OCI-M2 (cell line): Measurements from ENCODE around the gene TLE2.
"Not testable (repeated sequence)": the region's sequence is repeated elsewhere in the genome, so short reads cannot be mapped to it uniquely, and the experiment has no call there.

Experiments
- DNase-seq: peaks from one replicate; lab custom pipeline; 2025; ENCODE audit not compliant: unreplicated experiment; lab: John Stamatoyannopoulos, UW

The TLE2 gene

DNA sequence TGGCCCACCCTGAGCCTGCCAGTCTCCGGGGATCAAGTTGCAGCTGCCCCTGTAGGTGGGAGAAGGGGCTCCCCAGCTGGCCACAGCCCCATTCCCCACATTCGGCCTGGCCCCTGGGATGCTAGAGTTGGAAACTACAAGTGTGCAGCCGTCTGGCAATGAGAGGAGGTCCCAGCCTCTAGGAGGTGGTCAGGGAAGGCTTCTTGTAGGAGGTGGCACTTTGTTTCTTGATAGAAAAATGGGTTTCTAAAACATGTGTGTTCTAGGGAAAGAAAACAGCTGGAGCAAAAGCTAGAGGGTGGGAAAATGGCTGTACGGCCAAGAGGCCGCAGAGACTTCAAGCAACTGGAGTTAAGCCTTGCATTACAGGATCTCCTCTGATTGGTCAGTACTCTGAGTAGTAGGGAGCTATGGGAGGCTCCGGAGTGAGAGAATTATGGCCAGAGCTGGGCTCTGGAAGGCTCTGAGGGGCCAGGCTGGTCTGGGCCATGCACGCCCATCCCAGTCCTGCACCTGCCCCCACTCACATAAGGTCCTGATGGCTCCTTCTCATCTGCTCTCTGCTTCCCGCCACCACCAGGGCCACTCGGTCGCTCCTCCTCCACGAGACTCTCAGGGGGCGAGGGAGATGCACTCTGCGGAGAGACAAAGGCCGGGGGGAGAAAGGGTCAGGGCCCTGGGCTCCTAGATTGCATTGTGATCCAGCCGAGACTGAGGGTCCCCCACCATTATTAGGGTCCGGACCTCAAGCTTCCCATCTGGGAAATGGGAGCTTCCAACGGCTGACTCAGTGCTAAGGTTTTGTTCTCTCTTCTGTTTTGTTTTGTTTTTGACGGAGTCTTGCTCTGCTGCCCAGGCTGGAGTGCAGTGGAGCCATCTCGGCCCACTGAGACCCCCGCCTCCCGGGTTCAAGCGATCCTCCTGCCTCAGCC, 13.7 kb downstream of the TLE2 start:
- no peak for DNase-seq

DNA sequence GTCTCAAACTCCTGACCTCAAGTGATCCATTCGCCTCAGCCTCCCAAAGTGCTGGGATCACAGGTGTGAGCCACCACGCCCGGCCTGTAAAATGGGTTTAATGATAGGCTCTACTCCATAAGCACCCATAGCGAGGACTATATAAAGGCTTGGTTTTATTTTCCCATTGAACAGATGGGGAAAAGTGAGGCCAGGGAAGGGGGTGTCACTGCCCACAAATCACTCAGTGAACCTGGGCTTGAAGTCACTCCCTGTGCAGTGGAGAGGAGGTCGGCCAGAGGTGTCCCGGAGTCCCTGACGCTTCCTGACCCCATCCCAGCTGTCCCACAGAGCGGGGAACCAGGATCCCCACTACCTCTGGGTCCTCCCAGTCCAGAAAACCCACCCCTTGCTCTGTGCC, 14.9 kb downstream of the TLE2 start:
- no peak for DNase-seq

DNA sequence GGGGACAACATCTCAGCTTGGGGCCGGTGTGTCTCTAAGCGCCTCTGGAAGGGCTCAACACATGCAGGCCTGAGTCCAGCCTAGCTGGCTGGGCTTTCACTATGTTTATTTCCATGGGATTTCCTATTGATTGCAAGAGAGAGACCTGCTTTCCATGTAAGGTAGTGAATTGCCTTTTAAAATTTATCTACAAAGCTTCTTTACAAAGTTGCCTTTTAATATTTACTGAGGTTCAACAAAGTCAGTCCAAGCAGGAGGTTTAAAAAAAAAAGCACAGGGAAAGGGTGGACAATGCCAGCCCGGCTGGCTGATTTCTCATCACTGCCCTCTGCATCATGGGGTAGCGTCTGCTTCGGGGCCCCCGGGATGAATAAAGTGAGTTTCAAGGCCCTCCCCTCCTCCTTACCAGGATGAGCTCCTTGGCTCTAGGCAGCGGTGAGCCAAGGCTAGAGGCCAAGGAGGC, 15.8 kb downstream of the TLE2 start:
- no peak for DNase-seq

DNA sequence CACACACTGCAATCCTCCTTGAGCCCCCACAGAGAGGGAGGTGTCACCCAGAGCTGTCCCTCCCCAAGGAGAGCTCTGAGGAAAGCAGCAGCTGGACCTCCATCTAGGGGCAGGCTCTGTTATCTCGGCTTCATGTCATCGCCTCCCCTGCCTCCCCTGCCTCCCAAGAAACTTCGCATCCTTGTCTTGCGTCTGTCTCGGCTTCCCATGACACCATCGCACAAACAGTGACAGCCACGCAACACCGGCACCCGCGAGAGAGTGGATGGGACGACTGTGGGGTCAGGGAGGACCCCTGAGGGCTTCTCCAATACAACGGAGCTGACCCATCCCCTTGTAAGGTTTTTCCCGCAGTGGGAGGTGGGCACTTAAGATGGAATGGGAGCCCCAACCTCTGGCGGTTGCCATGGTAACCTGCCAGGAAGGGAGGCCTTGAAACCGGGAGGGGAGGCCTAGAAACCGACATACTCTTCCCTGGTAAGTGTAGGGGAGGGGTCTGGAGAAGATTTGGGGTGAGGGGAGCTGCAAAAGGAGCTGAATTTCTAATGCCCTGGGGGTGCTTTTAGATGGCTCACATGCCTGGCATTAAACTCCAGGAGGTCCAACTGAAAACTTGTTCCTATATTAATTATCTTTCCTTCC, 16.3 kb downstream of the TLE2 start:
- no peak for DNase-seq

DNA sequence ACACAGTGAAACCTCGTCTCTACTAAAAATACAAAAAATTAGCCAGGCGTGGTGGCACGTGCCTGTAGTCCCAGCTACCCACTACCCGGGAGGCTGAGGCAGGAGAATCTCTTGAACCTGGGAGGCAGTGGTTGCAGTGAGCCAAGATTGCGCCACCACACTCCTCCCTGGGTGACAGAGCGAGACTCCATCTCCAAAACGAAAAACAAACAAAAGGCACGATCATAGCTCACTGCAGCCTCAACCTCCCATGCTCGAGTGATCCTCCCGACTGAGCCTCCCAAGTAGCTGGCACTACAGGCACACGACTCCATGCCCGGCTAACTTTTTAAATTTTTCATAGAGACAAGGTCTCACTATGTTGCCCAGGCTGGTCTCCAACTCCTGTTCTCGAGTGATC, 17.0 kb downstream of the TLE2 start:
- DNase-seq: not testable (repeated sequence)

DNA sequence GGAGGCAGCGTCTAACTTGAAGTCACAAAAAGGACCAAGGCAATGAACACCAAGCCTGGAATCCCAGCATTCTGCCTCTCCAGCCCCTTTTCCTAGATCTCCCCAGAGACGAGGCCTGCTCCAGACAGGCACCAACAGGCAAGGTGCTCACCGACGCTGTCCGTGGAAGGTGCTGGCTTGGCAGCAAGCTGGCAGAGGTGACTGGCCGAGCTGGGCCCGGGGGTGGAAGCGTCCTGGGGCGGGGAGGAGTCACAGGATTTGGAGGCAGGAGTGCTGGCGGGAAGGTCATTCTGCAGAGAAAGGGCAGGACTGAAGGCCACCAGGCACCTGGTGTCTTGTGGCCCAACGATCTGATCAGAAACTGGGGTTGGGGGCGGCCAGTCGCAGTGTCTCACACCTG, 18.2 kb downstream of the TLE2 start:
- DNase-seq: no peak

DNA sequence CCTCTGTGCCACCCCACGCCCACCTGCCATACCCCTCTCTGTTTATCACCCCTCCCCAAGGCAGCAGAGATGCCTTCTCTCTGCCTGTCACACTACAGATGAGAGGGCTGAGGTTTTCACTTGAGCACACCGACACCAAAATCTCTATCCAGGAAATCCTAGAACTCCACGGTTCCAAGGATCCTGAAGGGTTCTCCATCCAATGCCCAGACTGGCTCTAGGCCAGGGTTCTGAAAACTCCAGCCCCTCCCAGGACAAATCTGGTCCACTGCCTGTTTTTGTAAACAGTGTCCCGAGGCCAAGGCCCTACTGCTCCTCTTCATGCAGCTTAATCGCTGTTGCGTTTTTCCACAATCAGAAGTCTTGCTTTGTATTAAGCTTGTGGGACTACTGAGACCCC, 20.1 kb downstream of the TLE2 start:
- DNase-seq: no peak

DNA sequence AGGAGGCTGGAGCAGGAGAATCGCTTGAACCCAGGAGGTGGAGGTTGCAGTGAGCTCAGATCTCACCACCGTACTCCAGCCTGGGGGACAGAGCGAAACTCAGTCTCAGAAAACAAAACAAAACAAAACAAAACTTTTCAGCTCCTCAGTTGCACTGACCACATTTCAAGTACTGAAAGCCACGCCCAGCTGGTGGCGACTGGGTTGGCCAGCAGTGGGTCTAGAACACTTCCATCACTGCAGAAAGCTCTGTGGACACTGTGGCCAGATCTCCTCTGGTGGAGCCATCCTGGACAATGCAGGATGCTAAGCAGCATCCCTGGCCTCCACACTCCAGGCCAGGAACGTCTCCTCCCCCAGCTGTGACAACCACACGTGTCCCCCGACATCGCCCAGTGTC, 21.1 kb downstream of the TLE2 start:
- no peak for DNase-seq

DNA sequence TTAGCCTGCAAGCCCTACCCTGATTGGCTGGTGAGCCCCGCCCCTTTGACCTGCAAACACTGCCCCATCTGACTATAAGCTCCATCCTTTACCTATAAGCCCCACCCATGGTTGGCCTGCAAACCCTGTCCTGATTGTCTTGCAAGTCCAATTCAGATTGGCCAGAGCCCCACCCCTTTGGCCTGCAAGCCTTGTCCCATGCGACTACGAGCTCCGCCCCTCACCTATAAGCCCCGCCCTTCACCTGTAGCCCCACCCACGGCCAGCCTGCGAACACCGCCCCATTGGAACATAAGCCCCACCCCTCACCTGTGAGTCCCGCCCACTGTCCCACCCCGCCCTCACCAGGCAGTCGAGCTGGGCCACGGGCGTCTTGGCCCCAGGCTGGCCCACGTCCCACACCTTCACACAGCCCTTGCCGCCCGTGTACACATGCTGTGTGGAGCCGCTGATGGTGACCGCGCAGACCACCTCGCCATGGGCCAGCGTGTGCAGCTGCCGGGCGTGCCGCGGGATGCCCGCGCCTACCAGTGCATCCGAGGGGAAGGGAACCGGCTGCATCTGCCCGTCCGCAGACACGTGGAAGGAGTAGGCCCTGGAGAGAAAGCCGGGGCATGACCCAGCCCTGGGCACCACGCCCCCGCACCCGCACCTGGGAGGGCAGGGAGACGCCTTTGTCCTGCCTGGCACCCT, 22.9 kb downstream of the TLE2 start:
- no peak for DNase-seq

DNA sequence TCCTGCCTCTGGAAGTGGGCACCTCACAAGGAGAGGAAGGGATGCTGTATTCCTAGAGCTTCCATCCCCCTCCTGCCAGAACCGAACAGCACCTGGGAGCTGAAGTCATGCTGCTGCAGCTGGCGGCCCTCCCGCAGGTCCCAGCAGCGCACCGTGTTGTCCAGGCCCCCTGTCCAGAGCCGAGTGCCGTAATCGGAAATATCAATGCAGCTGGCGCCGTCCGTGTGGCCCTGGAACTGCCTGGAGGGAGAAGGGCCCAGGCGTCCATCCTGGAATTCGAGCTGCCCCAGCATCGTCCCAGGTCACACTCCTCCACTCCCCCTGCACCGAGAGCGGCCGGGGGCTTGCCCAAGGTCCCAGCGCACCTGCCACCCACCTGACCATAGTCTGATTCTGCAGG, 23.7 kb downstream of the TLE2 start:
- no peak for DNase-seq

DNA sequence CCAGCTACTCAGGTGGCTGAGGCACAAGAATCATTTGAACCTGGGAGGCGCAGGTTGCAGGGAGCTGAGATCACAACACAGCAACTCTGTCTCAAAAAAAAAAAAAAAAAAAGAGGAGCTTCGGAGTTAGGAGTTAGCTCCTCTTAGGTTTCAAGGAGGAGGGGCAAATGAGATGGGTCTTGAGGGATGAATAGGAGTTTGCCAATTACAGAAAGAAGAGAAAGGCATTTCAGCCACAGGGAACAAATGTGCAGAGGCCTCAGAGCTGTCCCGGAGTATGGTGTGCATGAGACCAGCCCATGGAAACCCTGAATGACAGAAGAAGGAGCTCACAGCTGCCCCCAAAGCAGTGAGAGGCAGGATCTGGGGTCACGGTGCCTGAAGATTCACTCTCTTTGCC, 24.6 kb downstream of the TLE2 start:
- DNase-seq: no peak

DNA sequence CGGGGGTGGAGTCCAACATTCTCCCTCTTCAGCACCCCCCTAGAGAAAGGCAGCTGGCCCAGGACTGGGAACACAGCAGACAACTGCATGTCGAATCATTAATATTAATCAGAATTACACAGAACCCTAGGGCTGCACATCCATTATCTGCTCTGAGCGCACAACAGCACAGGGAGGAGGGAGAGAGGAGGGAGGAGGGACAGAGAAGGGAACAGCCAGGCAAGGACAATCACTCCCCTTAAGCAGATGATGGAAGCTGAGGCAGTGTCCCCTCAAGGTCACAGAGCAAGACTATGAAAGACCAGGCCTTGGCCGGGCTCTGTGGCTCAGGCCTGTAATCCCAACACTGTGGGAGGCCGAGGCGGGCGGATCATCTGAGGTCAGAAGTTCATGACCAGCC, 26.0 kb downstream of the TLE2 start:
- no peak for DNase-seq

DNA sequence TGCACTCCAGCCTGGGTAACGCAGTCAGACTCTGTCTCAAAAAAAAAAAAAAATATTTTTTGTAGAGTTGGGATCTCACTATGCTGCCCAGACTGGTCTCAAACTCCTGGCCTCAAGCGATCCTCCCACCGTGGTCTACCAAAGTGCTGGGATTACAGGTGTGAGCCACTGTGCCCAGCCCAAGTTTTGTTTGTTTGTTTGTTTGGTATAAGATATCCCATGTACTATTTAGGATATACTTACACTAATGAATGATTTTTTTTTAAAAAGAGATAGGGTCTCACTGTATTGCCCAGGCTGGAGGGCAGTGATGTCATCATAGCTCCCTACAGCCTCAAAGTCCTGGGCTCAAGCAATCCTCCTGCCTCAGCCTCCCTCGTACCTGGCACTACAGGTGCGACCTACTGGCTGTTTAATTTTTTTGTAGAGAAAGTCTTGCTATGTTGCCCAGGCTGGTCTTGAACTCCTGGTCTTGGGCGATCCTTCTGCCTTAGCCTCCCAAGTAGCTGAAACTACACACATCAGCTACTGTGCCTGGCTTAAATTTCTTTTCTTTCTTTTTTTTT, 27.8 kb downstream of the TLE2 start:
- DNase-seq: no peak

DNA sequence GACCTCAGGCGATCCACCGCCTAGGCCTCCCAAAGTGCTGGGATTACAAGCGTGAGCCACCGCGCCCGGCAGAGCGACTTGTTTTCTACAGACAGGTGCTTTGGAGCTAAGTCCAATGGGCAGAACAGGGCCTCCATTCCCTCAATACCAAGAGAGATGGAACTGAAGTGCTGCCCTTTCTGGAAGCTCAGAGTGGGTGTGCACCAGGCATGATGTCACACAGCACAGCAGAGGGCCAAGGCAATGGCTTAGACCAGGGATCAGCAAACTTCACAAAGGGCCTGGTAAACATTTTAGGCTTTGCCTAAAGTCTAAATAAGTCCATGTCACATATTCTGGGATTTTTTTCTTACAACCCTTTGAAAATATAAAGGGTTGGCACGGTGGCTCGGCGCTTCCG, 30.4 kb downstream of the TLE2 start:
- DNase-seq: no peak

DNA sequence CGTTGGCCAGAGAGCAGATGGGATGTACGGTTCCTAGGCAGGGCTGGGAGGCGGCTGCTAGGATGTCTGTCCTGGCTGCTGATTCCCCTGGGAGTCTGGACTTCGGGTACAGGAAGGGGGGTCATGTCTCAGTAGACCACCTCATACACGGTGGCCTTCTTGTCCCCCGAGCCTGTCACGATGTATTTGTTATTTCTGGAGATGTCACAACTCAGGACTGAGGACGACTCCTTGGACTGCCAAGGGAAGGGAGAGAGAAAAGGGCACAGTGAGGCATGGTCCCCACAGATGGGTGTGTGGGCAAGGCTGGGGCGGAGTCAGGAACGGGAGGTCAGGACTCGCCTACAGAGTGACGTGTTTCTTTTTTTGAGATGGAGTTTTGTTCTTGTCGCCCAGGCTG, 31.4 kb downstream of the TLE2 start:
- no peak for DNase-seq

DNA sequence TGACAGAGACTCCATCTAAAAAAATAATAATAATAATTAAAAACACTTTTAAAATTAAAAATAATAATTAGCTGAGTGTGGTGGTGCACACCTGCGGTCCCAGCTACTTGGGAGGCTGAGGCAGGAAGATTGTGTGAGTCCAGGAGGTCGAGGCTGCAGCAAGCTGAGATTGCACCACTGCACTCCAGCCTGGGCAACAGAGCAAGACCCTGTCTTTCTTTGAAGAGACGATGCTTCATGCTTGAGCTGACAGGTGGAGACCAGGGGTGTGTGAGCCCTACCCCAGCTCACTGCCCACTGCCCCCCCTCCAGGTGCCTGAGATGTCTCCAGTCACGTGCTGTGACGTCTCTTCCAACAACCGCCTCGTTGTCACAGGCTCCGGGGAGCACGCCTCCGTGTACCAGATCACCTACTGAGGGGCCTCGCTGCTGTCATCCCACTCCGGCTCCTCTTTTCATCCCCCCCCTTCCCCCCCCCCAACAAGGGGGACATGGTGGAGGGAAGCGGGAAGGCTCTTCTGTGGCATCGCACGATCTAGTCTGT, 34.4 kb downstream of the TLE2 start:
- no peak for DNase-seq

DNA sequence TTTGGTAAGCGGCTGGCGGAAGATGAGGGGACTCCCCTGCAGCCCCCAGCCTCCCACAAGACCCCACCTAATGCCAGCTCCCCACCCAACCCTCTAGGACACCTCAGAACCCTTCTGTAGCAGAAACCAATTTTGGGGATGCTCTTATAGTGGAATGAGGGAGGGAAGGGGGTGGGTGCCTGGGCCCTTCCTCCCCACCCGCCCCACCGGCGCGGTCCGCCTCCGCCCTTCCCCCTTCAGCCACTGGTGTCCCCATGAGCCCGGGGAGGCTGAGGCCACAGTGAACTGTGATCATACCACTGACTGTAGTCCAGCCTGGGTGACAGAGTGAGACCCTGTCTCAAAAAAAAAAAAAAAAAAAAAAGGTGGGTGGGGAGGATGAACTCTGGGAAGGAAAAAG, 35.5 kb downstream of the TLE2 start:
- DNase-seq: no peak

DNA sequence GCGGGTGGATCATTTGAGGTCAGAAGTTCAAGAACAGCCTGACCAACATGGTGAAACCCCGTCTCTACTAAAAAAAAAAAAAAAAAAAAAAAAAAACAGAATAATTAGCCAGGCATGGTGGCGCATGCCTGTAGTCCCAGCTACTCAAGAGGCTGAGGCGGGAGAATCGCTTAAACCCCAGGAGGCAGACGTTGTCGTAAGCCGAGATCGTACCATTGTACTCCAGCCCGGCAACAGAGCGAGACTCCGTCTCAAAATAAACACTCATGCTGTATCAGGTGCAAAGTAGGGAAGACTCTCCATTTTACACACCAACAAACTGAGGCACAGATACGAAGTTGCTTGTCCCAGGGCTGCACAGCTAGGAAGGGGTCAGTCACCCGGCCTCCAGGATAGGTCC, 36.1 kb downstream of the TLE2 start:
- DNase-seq: no peak

DNA sequence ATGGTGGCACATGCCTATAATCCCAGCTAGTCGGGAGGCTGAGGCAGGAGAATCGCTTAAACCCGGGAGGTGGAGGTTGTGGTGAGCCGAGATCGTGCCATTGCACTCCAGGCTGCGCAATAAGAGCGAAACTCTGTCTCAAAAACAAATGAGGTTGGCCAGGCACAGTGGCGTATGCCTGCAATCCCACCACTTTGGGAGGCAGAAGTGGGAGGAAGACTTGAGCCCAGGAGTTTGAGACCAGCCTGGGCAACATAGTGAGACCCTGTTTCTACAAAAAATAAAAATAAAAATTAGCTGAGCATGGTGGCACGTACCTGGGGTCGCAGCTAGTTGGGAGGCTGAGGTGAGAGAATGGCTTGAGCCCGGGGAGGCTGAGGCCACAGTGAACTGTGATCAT, 36.7 kb downstream of the TLE2 start:
- DNase-seq: not testable (repeated sequence)

DNA sequence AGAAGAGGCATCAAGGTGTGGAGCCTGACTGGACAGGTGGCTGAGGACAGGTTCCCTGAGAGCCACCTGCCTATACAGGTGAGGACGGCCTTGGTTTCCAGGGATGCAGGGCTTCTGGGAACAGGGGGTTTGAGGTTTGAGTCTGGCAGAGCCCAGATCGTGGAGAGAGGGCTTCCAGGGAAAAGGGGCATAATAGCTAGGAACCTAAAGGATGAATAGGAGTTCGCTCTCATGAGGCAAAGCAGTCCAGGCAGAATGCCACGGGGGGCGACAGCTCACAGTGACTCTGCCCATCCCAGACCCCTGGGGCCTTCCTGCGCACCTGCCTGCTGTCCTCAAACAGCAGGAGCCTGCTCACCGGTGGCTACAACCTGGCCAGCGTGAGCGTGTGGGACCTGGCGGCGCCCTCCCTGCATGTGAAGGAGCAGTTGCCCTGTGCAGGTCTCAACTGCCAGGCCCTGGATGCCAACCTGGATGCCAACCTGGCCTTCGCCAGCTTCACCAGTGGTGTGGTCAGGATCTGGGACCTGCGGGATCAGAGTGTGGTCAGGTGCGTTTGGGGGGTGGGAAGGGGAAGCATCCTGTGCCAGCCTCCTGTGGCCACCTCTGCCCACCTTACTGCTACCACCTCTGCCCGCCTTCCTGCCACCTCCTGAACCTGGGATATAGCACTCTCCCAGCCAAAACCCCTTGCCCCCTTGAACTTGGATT, 39.7 kb downstream of the TLE2 start:
- no peak for DNase-seq

DNA sequence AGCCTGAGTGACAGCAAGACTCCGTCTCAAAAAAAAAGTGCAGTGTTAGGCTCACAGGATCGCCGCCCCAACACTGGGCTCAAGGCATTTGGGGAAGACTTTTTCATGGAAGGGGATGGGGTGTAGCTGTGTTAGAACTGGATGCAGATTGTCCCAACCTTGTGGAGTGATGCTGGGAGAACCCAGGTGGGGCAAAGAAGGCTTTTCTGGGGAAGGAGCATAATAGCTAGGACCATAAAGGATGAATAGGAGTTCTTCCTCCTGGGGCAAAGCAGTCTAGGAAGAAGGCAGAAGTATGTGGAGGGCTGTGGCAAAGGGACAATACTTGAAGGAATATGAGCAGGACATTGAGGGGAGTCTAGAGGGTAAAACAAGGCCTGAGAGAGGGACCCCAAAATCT, 40.5 kb downstream of the TLE2 start:
- DNase-seq: no peak
